Activated B cell treated with CpG ODN at 0.5 μM for 24 hours (primary cell): Measurements from ENCODE around the gene PTGES2. TPM values are rescaled to one million over a fixed set of nuclear protein-coding genes. Genes with fewer than 3 reads are reported as not detected.

ENCODE experiments used
- ATAC-seq: fragments of 200-7000 bp; cut with Tn5 transposase; one replicate; pipeline ENCODE4 v1.10.0; 2021; ENCODE audit warnings: low read depth, mild to moderate bottlenecking, moderate library complexity
- CTCF ChIA-PET: fragments of 350-600 bp; sonication (Branson Sonifier 250); formaldehyde crosslinking; loops from one replicate; lab custom pipeline; 2021; ENCODE audit warnings: antibody characterized with exemption; lab: Charles Lee
- POLR2A ChIA-PET: fragments of 350-600 bp; sonication (Branson Sonifier 250); formaldehyde crosslinking; loops from one replicate; lab custom pipeline; 2021; ENCODE audit warnings: antibody characterized with exemption; lab: Charles Lee
- DNase-seq: peaks from one replicate; pipeline ENCODE4 v3.0.0; 2022
- H3K27ac Mint-ChIP-seq: one replicate; pipeline ENCODE4 v1.8.0; 2020; ENCODE audit warnings: mixed read lengths
- H3K27me3 Mint-ChIP-seq: one replicate; pipeline ENCODE4 v1.8.0; 2021; ENCODE audit warnings: mixed read lengths
- H3K36me3 Mint-ChIP-seq: one replicate; pipeline ENCODE4 v1.8.0; 2021; ENCODE audit warnings: low read depth, mixed read lengths
- H3K4me1 Mint-ChIP-seq: one replicate; pipeline ENCODE4 v1.8.0; 2021; ENCODE audit warnings: mixed read lengths
- H3K4me3 Mint-ChIP-seq: one replicate; pipeline ENCODE4 v1.8.0; 2020; ENCODE audit warnings: mild to moderate bottlenecking, mixed read lengths
- H3K9me3 Mint-ChIP-seq: one replicate; pipeline ENCODE4 v1.8.0; 2020; ENCODE audit warnings: mixed read lengths
- CTCF ChIP-seq: fragments of 200-600 bp; IDR thresholded peaks from one replicate; pipeline ENCODE4 v1.8.0; 2022; ENCODE audit warnings: antibody characterized with exemption, mild to moderate bottlenecking
- intact Hi-C: fragments of 100-400 bp; cut with micrococcal nuclease; formaldehyde crosslinking; loops from one replicate; pipeline ENCODE4 v1.15.1; 2024
- total RNA-seq: library from RNA; stranded (reverse); gene quantifications from 2 replicates; pipeline ENCODE4 v1.2.3, GENCODE V29; 2022

PTGES2 gene
- total RNA-seq, 1 donor from 2014 or later: 89.2 TPM

- POLR2A ChIA-PET: no interaction called here
- intact Hi-C loops: no loop called here
- H3K27ac Mint-ChIP-seq: no peak overlapping the region
Observed at GRCh38 chr9:128146591-128147120, 19.1 kb upstream of the PTGES2 start.

GRCh38 chr9:128145951-128146351 lies 18.4 kb upstream of the PTGES2 start:
- no peaks in the 10 kb centered on the region for H3K9me3 Mint-ChIP-seq
- H3K4me1 Mint-ChIP-seq: no peaks in the 10 kb centered on the region
- no peak overlapping the region for H3K4me3 Mint-ChIP-seq
- peaks cover 3% of the 10 kb centered on the region for H3K27me3 Mint-ChIP-seq
- intact Hi-C loops: no loop called here
- ChIA-PET CTCF (interaction anchor here (0.7 kb wide), 1 partner anchor 17 kb away, joined by 3 read pairs; no protein-coding TSS in a partner anchor), POLR2A (interaction anchor here (0.6 kb wide), 1 partner anchor 1044 kb away, joined by 4 read pairs; no protein-coding TSS in a partner anchor)
- no peak for ATAC-seq
- no peaks in the 10 kb centered on the region for H3K36me3 Mint-ChIP-seq
- H3K27ac Mint-ChIP-seq: no peak overlapping the region
- DNase-seq: no peak
- no peak for TF ChIP-seq CTCF

More at GRCh38 chr9:128146591-128147120, 19.1 kb upstream of the PTGES2 start:
- Mint-ChIP-seq H3K4me1 (no peaks in the 10 kb centered on the region), H3K4me3 (no peak overlapping the region), H3K27me3 (peaks cover 4% of the 10 kb centered on the region), H3K36me3 (no peaks in the 10 kb centered on the region), H3K9me3 (no peaks in the 10 kb centered on the region)
- ATAC-seq (no peak), DNase-seq (no peak)
- no peak for TF ChIP-seq CTCF
- CTCF ChIA-PET: interaction anchor here (0.7 kb wide), 1 partner anchor 18 kb away, joined by 4 read pairs; no protein-coding TSS in a partner anchor

- no peak for TF ChIP-seq CTCF
- H3K27ac Mint-ChIP-seq: no peak overlapping the region
- DNase-seq (no peak), ATAC-seq (no peak)
- H3K27me3 Mint-ChIP-seq: peaks cover 2% of the 10 kb centered on the region
- H3K4me1 Mint-ChIP-seq: no peaks in the 10 kb centered on the region
- POLR2A ChIA-PET: interaction anchor here (0.6 kb wide), 1 partner anchor 1043 kb away, joined by 4 read pairs; no protein-coding TSS in a partner anchor
- H3K4me3 Mint-ChIP-seq: no peak overlapping the region
- no peaks in the 10 kb centered on the region for H3K36me3 Mint-ChIP-seq
- CTCF ChIA-PET: interaction anchor here (0.7 kb wide), 1 partner anchor 17 kb away, joined by 3 read pairs; no protein-coding TSS in a partner anchor
- H3K9me3 Mint-ChIP-seq: no peaks in the 10 kb centered on the region
- intact Hi-C loops: no loop called here
Observed at GRCh38 chr9:128145536-128145935, 18.0 kb upstream of the PTGES2 start.

GRCh38 chr9:128144239-128145181 lies 17.0 kb upstream of the PTGES2 start:
- TF ChIP-seq CTCF: no peak
- peaks cover 5% of the 10 kb centered on the region for H3K27me3 Mint-ChIP-seq
- no peak overlapping the region for H3K27ac Mint-ChIP-seq
- H3K36me3 Mint-ChIP-seq: no peaks in the 10 kb centered on the region
- no peak for DNase-seq
- H3K4me1 Mint-ChIP-seq: no peaks in the 10 kb centered on the region
- no peak for ATAC-seq
- intact Hi-C loops: no loop called here
- POLR2A ChIA-PET: no interaction called here
- H3K9me3 Mint-ChIP-seq: no peaks in the 10 kb centered on the region
- no peak overlapping the region for H3K4me3 Mint-ChIP-seq
- CTCF ChIA-PET: no interaction called here
